HTR-8/SVneo (cell line): ENCODE results near the gene LTBP2.

Experiments
- DNase-seq: peaks from one replicate; pipeline ENCODE4 v3.0.0; 2011; ENCODE audit warnings: low spot score, mixed read lengths; ENCODE audit not compliant: insufficient read length
- FAIRE-seq: peaks from 2 replicates; lab custom pipeline; 2011; peaks lifted over from hg19 to GRCh38; lab: Jason Lieb, UNC

LTBP2 gene

DNA sequence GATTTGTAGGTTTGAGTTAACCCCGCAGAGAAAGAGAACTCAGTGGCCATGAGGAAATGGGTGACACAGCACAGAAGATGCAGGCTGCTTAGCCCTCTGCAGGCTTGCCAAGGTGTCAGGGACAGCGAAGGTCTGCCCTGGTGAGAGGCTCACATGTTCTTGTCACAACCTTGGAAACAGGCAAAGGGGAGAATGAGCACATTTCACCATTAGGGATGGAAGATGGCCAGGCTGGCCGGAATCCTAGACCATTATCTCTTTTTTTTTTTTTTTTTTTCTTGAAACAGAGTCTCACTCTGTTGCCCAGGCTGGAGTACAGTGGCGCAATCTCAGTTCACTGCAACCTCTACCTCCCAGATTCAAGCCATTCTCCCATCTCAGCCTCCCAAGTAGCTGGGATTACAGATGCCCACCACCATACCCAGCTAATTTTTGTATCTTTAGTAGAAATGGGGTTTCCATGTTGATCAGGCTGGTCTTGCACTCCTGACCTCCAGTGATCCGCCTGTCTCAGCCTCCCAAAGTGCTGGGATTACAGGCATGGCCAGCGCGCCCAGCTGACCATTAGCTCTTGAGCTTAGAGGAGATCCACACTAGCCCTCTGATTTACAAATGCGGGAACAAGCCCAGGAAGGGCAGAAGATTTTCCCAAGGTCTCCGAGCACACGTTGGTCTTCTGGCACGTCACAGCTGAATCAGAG is 34.6 kb downstream of the LTBP2 start:
- no peak for DNase-seq
- peak; percentile 63 for FAIRE-seq

DNA sequence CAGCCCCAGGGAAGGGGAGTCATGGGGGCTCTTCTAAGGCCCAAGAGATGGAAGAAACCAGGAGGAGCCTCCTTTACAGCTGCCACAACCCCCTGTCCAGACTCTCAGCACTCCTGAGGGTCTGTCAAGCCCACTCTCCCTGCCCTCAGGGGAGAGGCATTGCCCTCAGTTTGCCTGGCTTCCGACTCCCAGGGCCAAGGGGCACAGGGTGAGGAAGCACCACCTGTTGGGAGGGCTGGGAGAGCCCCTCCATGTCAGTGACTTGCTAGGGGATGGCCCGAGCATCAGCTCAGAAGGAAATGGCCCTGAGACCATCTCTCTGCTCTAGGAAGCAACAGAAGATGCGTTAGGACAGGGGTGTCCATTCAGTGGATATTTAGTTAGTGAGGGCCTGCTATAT is 36.1 kb downstream of the LTBP2 start:
- FAIRE-seq (no peak), DNase-seq (no peak)

DNA sequence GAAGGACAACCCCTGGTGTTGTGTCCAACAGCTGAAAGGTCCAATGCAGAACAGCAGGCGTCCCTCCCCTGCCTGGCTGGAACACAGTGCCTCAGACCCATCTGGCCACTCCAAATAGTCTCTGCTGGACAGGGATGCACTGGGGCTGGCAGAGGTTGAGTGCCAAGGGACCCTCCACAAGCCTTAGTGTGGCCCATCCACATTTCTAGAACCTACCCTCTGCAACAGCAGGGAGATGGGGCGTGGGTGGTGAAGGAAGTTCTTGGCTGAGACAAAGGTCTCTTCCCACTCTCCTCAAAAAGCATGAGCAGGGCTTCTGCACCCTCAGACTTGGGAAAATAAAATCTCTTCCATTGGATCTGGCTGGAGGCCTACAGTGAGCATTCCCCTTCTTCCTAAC is 36.5 kb downstream of the LTBP2 start:
- FAIRE-seq (no peak), DNase-seq (no peak)

DNA sequence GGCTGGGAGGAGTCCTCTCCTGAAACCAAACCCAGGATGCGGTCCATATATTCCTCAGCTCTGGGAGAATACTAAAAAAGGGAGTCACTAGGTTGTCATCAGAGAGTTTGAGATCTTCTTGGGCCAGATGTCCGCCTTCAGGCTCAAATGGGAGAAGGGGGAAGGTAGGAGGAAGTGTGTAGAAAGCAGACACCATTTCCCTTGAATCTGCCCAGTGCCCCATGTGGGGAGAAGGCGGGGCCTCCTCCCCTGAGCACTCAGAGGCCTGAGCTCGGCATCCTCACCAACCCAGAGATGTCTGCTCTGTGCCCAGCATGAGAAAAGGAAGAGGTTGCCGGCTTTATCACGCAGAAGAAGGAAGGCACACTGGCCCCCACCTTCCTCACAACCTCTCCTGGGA is 37.3 kb downstream of the LTBP2 start:
- peak; percentile 16 for FAIRE-seq
- no peak for DNase-seq

DNA sequence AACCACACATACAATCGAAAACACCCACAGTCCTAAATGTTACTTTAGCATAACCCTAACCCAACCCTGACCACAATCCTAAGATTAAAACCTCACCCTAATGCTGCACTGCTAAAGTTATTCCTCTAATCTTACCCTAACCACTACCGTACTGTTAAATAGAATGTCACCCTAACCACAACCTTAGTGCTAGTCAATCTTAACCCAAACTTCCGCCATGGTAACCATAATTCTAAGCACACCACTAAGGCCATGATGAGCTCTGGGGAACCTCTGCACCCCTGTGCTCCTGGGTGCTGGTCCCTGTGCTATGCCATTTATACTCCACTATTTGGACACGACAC is 38.0 kb downstream of the LTBP2 start:
- no peak for DNase-seq
- peak; percentile 92 for FAIRE-seq

GRCh38 chr14:74573421-74574089 is 38.5 kb downstream of the LTBP2 start:
- DNase-seq (no peak), FAIRE-seq (no peak)

DNA sequence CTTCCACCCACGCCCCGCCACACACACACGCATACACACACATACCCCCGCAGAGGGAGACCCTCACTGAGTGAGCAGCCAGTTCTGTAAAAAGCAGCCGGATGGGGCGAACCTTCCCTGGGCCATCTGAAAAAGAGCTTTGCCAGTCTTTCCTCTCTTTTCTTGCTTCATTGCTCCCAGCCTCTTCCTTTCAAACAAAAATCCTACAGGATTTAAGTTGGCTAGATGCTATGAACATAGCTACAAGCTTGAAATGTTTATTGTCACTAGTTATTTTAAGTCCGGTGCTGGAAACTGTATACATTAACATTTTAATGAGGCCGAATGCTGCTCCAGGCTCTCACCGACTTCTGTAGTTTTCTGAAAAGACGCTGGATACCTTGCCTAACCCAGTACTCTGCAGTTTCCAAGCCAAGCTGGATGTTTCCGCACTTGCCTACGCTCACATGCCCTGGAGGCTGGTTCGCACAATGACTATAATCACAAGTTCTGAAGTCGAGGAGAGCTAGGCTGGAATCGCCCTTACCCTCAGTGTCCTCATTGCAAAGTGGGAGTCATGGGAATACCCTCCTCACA is 39.2 kb downstream of the LTBP2 start:
- peak; percentile 96 for FAIRE-seq
- DNase-seq = no peak

DNA sequence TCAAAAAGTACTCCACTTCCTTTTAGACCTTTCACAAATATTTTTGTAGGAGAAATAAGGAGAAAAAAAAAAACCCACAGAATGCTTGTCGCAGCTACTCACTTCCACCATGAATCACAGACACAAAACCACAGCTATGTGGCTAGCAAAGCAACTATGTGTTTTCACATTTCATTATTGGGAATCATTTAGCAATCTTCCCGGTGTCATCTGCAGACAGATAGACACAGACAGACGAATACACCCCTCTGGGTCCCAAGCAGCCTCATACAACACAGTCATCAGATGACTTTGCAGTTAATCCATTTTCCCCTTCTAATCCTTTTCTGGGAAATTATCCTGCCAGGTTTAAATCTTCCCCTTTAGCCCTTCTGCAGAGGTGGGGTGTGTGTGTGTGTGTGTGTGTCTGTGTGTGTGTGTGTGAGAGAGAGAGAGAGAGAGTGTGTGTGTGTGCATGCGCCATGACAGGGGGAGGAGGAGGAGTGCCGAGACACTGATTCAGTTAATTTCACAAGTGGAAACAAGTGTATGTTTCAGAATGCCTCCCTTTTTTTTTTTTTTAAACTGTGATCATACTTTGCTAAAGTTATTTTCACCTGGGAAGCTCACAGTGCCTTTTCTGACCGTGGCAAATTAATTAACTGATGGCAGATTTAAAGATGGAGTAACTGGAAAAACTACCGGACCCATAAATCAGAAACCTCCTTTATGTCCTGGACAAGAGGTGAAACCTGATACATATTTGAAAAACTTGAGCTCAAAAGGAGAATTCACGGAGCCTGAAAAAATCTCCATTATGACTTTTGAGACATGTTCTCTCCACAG is 39.9 kb downstream of the LTBP2 start:
- DNase-seq (peak; percentile 94), FAIRE-seq (peak; percentile 98)

DNA sequence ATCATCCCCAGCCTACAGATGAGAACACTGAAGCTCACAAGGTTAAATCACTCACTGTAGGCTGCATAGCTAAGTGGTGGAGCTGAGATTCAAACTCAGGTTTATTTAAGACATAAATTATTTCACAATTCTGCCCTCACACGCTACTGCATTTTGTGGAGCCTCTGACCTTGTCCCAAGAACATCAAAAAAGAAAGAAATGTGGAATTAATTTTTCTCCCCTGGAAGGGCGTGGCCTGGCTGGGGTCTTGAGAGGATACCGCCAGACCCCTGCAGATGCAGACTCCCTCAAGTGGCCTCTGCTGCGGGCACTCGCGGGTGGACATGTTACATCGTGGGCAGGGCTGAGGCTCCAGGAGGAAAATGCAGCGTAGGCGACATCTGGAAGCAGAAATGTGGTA is 40.6 kb downstream of the LTBP2 start:
- FAIRE-seq = no peak
- no peak for DNase-seq

DNA sequence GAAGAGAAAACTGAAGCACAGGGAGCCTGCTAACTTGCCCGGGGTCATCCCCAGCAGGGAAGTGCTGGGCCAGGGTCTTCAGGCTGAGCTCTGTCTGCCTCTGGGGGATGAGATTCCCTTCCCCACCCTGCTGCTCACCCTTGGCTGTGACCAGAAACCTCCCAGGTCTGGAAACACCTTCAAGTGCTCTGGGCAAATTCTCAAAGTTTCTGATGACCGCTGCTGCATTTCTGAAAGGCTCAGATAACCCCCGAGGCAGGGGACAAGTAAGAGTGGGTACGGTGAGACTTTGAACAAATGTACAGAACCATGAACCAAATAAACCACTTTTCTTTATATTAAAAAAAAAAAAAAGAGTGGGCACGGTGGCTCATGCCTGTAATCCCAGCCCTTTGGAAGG is 41.3 kb downstream of the LTBP2 start:
- FAIRE-seq = no peak

GRCh38 chr14:74569806-74570591 is 42.0 kb downstream of the LTBP2 start:
- DNase-seq (peak; percentile 56), FAIRE-seq (peak; percentile 94)

More for the DNA sequence above, 41.3 kb downstream of the LTBP2 start:
- no peak for DNase-seq

GRCh38 chr14:74569387-74569786 is 42.6 kb downstream of the LTBP2 start:
- FAIRE-seq (no peak), DNase-seq (no peak)

GRCh38 chr14:74568911-74569310 is 43.1 kb downstream of the LTBP2 start:
- no peak for DNase-seq
- no peak for FAIRE-seq

- FAIRE-seq = peak; percentile 38
- no peak for DNase-seq
Measured at GRCh38 chr14:74568380-74568649, 43.7 kb downstream of the LTBP2 start.

GRCh38 chr14:74567646-74568379 is 44.2 kb downstream of the LTBP2 start:
- FAIRE-seq (peak; percentile 60), DNase-seq (no peak)

DNA sequence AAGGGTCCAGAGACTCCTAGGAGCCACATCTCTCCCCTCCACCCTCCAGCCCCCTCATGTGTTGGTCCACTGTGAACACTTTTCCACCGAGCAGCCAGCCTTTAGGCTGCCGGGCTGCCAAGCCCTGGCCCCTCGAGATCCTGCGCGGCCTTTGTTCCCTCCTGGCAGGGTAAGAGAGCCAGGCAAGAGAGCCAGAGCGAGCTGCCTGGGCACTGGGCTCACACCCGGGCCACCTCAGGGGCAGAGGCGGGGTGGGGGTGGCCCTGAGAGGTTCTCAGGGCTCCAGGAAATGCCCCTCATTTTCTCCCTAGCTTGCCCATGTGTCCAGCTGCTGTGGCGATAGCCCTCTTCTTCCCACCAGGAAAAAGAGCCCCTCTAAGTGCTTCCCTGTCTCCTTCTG is 44.8 kb downstream of the LTBP2 start:
- DNase-seq = no peak
- FAIRE-seq = no peak

GRCh38 chr14:74566174-74567141 is 45.6 kb downstream of the LTBP2 start:
- DNase-seq (peak; percentile 67), FAIRE-seq (peak; percentile 91)

- FAIRE-seq = peak; percentile 63
- DNase-seq = no peak
Measured at GRCh38 chr14:74563586-74564159, 48.4 kb downstream of the LTBP2 start.
